NCI-H1105 (cell line): ENCODE data around the gene TMEFF2.
"Not testable (repeated sequence)": the region's sequence is repeated elsewhere in the genome, so short reads cannot be mapped to it uniquely, and the experiment has no call there.

Experiments used
- DNase-seq: peaks from one replicate; lab custom pipeline; 2025; lab: John Stamatoyannopoulos, UW

The TMEFF2 gene

GRCh38 chr2:192184349-192184748 lies 10.4 kb downstream of the TMEFF2 start:
- DNase-seq: no peak

- DNase-seq: no peak
These were observed 11.4 kb downstream of the TMEFF2 start for GRCh38 chr2:192183296-192183695.

GRCh38 chr2:192166946-192167345 lies 27.8 kb downstream of the TMEFF2 start:
- no peak for DNase-seq

- DNase-seq: no peak
These were observed 28.9 kb downstream of the TMEFF2 start for GRCh38 chr2:192165842-192166241.

GRCh38 chr2:192162392-192163042 lies 32.2 kb downstream of the TMEFF2 start:
- DNase-seq: peak; percentile 46

- DNase-seq: no peak
These were observed 33.0 kb downstream of the TMEFF2 start for GRCh38 chr2:192161656-192162290.

GRCh38 chr2:192159736-192160135 lies 35.0 kb downstream of the TMEFF2 start:
- no peak for DNase-seq

- no peak for DNase-seq
These were observed 35.5 kb downstream of the TMEFF2 start for GRCh38 chr2:192159208-192159607.

- no peak for DNase-seq
These were observed 37.0 kb downstream of the TMEFF2 start for GRCh38 chr2:192157776-192158175.

- no peak for DNase-seq
These were observed 39.1 kb downstream of the TMEFF2 start for GRCh38 chr2:192155511-192156118.

- DNase-seq: no peak
These were observed 41.2 kb downstream of the TMEFF2 start for GRCh38 chr2:192153561-192153960.

GRCh38 chr2:192151853-192152252 lies 42.9 kb downstream of the TMEFF2 start:
- peak; percentile 29 for DNase-seq

- DNase-seq: no peak
These were observed 44.6 kb downstream of the TMEFF2 start for GRCh38 chr2:192150166-192150565.

GRCh38 chr2:192148620-192149321 lies 46.0 kb downstream of the TMEFF2 start:
- no peak for DNase-seq

GRCh38 chr2:192148241-192148619 lies 46.5 kb downstream of the TMEFF2 start:
- no peak for DNase-seq

GRCh38 chr2:192146069-192147015 lies 48.4 kb downstream of the TMEFF2 start:
- no peak for DNase-seq

- no peak for DNase-seq
These were observed 49.2 kb downstream of the TMEFF2 start for GRCh38 chr2:192145496-192145895.

GRCh38 chr2:192140236-192140839 lies 54.4 kb downstream of the TMEFF2 start:
- no peak for DNase-seq

- no peak for DNase-seq
These were observed 54.9 kb downstream of the TMEFF2 start for GRCh38 chr2:192139813-192140212.

GRCh38 chr2:192137451-192137850 lies 57.3 kb downstream of the TMEFF2 start:
- no peak for DNase-seq

GRCh38 chr2:192132604-192133003 lies 62.1 kb downstream of the TMEFF2 start:
- not testable (repeated sequence) for DNase-seq
